NCI-H146 (cell line): Measurements from ENCODE around the gene SON.
"Not testable (repeated sequence)": the region's sequence is repeated elsewhere in the genome, so short reads cannot be mapped to it uniquely, and the experiment has no call there.

ENCODE experiments used
- DNase-seq: peaks from one replicate; lab custom pipeline; 2025; lab: John Stamatoyannopoulos, UW

Gene SON

DNA sequence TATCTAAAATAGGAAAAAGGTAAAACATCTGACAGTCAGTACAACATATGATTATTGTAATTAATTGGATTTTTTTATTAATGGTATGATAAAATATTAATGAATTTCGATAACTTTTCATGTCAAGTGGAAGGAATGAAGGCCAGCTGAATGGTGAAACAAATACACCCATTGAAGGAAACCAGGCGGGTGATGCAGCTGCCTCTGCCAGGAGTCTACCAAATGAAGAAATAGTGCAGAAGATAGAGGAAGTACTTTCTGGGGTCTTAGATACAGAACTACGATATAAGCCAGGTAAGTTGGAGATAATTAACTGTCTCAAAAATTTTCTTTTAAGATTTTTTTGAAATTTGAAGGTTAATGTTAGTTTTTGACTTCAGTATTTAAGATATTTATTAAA, 3.2 kb downstream of the SON start:
- no peak for DNase-seq

DNA sequence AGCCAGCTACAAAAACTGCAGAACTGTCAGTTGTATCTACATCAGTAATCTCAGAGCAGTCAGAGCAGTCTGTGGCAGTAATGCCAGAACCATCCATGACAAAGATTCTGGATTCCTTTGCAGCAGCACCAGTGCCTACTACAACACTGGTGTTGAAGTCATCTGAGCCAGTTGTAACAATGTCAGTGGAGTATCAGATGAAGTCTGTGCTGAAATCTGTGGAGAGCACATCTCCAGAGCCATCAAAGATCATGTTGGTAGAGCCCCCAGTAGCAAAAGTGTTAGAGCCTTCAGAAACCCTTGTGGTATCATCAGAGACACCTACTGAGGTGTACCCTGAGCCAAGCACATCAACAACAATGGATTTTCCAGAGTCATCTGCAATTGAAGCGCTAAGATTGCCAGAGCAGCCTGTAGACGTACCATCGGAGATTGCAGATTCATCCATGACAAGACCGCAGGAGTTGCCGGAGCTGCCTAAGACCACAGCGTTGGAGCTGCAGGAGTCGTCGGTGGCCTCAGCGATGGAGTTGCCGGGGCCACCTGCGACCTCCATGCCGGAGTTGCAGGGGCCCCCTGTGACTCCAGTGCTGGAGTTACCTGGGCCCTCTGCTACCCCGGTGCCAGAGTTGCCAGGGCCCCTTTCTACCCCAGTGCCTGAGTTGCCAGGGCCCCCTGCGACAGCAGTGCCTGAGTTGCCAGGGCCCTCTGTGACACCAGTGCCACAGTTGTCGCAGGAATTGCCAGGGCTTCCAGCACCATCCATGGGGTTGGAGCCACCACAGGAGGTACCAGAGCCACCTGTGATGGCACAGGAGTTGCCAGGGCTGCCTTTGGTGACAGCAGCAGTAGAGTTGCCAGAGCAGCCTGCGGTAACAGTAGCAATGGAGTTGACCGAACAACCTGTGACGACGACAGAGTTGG, 7.3 kb downstream of the SON start:
- no peak for DNase-seq

DNA sequence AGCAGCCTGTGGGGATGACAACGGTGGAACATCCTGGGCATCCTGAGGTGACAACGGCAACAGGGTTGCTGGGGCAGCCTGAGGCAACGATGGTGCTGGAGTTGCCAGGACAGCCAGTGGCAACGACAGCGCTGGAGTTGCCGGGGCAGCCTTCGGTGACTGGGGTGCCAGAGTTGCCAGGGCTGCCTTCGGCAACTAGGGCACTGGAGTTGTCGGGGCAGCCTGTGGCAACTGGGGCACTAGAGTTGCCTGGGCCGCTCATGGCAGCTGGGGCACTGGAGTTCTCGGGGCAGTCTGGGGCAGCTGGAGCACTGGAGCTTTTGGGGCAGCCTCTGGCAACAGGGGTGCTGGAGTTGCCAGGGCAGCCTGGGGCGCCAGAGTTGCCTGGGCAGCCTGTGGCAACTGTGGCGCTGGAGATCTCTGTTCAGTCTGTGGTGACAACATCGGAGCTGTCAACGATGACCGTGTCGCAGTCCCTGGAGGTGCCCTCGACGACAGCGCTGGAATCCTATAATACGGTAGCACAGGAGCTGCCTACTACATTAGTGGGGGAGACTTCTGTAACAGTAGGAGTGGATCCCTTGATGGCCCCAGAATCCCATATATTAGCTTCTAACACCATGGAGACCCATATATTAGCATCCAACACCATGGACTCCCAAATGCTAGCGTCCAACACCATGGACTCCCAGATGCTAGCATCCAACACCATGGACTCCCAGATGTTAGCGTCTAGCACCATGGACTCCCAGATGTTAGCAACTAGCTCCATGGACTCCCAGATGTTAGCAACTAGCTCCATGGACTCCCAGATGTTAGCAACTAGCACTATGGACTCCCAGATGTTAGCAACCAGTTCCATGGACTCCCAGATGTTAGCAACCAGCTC, 8.2 kb downstream of the SON start:
- DNase-seq: no peak

DNA sequence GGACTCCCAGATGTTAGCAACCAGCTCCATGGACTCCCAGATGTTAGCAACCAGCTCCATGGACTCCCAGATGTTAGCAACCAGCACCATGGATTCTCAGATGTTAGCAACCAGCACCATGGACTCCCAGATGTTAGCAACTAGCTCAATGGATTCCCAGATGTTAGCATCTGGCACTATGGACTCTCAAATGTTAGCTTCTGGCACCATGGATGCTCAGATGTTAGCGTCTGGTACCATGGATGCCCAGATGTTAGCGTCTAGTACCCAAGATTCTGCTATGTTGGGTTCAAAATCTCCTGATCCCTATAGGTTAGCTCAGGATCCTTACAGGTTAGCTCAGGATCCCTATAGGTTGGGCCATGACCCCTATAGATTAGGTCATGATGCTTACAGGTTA, 8.8 kb downstream of the SON start:
- no peak for DNase-seq

DNA sequence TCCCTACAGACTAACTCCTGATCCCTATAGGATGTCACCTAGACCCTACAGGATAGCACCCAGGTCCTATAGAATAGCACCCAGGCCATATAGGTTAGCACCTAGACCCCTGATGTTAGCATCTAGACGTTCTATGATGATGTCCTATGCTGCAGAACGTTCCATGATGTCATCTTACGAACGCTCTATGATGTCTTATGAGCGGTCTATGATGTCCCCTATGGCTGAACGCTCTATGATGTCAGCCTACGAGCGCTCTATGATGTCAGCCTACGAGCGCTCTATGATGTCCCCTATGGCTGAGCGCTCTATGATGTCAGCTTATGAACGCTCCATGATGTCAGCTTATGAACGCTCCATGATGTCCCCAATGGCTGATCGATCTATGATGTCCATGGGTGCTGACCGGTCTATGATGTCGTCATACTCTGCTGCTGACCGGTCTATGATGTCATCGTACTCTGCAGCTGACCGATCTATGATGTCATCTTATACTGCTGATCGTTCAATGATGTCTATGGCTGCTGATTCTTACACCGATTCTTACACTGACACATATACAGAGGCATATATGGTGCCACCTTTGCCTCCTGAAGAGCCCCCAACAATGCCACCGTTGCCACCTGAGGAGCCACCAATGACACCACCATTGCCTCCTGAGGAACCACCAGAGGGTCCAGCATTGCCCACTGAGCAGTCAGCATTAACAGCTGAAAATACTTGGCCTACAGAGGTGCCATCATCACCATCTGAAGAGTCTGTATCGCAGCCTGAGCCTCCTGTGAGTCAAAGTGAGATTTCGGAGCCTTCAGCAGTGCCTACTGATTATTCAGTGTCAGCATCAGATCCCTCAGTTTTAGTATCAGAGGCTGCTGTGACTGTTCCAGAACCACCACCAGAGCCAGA, 9.5 kb downstream of the SON start:
- no peak for DNase-seq

DNA sequence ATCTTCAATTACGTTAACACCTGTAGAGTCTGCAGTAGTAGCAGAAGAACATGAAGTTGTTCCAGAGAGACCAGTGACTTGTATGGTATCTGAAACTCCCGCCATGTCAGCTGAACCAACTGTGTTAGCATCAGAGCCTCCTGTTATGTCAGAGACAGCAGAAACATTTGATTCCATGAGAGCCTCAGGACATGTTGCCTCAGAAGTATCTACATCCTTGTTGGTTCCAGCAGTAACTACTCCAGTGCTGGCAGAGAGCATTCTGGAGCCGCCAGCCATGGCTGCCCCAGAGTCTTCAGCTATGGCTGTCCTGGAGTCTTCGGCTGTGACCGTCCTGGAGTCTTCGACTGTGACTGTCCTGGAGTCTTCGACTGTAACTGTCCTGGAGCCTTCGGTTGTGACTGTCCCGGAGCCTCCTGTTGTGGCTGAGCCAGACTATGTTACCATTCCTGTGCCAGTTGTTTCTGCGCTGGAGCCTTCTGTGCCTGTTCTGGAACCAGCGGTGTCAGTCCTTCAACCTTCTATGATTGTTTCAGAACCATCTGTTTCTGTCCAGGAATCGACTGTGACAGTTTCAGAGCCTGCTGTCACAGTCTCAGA, 10.3 kb downstream of the SON start:
- no peak for DNase-seq

DNA sequence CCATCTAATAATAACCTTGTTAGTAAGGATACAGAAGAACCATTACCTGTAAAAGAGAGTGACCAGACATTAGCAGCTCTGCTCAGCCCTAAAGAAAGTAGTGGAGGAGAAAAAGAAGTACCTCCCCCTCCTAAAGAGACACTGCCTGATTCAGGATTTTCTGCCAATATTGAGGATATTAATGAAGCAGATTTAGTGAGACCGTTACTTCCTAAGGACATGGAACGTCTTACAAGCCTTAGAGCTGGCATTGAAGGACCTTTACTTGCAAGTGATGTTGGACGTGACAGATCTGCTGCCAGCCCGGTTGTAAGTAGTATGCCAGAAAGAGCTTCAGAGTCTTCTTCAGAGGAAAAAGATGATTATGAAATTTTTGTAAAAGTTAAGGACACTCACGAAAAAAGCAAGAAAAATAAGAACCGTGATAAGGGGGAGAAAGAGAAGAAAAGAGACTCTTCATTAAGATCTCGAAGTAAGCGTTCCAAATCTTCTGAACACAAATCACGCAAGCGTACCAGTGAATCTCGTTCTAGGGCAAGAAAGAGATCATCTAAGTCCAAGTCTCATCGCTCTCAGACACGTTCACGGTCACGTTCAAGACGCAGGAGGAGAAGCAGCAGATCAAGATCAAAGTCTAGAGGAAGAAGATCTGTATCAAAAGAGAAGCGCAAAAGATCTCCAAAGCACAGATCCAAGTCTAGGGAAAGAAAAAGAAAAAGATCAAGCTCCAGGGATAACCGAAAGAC, 11.6 kb downstream of the SON start:
- DNase-seq: no peak

DNA sequence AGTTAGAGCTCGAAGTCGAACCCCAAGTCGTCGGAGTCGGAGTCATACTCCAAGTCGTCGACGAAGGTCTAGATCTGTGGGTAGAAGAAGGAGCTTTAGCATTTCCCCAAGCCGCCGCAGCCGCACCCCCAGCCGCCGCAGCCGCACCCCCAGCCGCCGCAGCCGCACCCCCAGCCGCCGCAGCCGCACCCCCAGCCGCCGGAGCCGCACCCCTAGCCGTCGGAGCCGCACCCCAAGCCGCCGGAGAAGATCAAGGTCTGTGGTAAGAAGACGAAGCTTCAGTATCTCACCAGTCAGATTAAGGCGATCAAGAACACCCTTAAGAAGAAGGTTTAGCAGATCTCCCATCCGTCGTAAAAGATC, 12.1 kb downstream of the SON start:
- no peak for DNase-seq

DNA sequence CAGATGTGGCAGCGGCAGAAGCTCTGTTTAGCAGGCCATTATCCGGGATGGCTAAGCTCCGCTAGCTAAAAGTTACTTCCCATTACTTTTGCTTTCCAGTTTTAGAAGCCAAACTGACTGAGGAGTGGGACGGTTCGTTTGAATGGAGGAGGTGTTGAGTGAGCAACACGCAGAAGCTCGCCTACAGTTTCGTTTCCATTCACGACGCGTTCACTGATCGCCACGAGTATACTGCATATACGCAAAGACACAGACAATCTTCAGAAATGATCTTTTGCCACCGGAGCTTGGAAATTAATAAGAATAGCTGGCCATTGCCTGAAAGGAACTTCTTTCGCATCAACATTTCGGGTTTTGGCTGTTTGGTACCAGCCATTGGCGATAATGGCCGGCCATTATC, 14.6 kb downstream of the SON start:
- no peak for DNase-seq

DNA sequence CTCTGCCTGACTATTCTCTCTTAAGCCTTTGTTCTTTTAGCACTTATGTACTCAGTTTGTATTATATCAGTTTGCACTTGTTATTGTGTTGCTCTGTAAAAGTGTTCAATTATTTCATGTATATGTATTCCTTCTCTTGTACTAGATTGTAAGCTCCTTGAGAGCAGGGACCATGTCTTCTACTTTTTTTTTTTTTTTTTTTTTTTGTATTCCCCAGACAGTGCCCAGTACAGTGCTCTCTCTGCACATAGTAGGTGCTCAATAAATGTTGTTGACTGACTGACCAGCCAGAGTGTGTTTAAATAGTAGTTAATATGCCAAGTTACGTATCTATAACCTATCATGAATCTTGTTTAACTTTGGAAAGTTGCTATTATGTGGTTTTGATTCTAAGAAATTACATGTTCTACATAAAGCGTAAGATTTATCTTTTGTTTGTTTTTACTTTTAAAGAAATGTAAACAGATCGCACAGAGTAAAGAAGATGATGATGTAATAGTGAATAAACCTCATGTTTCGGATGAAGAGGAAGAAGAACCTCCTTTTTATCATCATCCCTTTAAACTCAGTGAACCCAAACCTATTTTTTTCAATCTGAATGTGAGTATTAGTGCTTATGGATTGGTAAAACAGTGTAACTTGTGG, 16.1 kb downstream of the SON start:
- DNase-seq: no peak

DNA sequence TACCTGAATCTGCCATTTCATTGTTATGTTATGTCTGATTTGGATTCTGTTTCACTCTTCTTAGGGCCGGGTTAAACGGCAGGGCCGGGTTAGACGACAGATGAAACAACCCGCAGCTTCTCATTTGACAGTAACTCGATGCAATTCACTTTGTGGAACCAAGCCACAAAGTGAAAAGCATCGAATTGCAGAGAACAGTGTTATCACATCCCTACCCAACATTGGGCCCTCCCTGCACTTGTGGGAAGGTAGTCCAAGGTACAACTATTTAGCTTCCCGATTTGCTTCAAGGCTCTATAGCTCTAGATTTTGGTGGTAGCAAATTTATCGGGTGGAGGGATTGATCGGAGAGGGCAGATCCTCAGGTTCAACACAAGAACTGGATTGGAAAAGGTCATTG, 17.0 kb downstream of the SON start:
- DNase-seq: no peak

DNA sequence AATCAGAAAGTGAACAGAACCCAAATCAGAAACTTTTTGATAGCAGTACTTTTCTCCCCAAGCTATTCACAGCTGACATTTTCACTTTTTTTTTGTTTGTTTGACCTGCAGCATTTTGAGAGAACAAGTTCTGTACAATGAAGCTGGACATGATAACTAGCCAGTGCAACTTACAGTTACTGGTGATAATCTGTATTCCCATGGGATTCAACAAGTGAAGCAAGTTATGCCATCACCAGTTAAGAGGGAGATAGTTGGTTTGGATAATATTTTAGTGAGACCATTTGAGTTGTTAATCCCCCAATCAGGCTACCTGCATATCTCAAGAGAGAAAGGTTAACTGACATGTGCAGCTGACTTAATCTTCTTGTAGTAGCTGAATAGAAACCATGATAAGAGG, 18.1 kb downstream of the SON start:
- DNase-seq: no peak

DNA sequence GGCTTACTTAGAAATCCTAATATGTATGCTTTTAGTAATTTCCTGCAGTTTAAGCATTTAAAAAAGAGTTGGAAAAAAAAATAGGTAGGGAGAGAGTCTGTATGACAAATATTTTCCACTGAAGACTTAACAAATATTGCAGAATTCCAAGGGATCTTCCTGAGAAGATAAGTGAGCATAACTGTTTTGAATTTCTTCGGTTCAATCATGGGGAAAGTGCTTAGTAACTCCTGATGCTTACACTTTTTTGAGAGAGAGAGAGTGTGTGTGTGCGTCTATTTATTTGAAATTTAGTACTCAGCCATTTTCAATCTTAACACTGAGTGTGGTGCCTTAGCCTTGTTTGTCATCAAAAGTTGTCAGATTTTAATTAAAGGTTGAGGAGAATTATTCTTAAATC, 18.5 kb downstream of the SON start:
- DNase-seq: no peak

DNA sequence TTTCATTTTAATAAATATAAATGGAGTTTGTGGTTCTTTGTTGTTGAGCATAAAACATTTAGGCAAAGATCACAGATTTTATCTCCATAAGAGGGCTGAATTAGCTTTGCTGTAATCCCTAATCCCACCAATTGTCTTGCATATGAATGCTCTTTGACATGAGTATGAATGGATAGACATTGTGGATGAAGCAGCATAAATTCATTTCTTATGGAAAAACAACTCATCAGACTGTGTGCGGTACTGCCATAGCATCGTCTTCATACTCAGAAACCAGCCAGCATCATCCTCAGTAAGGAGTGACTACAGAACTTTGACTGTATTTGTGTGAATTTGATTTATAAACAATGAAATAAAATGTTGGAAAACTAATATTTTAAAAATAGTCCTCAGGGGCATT, 19.6 kb downstream of the SON start:
- no peak for DNase-seq

DNA sequence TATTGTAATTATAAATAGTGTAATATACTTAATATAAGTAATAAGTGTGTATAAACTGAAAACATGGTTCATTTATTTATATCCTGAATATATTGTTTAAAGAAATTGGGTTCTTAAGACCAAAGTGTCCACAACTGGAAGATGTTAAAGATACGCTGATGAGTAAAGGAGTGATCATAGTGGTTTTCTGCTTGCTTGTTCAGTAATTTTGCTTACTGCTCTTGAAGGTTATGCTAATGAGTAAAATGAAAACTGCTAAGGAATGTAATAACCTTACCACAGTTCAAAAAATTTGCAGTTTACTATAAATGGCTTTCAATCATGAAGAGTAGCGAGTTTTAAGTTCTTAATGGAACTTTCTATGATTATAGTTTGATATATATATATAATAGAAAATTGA, 23.7 kb downstream of the SON start:
- DNase-seq: no peak

DNA sequence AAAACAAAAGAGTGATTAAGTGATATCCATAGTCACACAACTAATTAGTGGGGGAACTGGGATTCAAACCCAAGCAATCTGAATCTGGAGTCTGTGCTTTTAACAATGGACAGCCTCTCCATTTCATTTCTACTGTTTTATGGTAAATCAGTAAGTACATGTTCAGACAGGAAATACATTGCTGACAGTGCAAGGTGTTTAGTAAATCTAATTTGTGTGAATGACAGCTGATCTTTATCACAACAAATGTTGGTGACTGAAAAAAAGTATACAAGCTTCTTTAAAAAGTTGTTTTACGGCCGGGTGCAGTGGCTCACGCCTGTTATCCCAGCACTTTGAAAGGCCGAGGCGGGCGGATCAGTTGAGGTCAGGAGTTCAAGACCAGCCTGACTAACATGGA, 25.1 kb downstream of the SON start:
- no peak for DNase-seq

DNA sequence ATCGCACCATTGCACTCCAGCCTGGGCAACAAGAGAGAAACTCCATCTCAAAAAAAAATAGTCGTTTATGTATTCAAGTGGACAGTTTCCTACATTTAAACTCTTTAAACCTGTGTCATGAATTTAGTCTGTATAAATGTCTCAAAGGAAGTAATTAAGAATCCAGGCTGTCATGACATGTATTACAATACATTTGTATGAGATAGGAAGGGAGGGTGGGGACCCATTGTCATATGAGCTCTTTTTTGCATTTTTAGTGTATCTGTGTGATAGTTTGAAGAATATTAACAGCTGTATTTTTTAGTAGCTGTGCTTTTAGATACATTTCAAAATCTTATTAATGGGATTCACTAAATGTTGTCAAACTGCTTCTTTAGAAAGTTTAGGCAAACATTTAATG, 25.6 kb downstream of the SON start:
- no peak for DNase-seq

DNA sequence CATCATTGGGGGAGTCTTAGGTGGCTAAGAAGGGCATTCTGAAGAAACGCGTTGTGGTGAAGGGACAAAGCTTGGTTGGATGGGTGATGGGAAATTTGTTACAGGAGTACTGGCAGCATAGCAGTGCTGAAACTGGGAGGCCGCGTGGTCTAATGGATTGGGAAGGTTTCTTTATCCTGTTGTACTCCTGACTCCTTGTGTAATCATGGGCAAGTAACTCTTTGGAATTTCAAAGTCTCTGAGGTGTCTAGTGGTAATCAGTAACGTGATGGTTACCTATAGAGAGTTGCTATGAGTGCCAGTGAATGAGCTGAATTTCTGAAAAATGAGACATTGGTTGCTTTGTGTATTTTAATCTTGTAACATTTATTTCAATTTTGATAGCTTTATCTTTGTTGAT, 27.2 kb downstream of the SON start:
- no peak for DNase-seq

DNA sequence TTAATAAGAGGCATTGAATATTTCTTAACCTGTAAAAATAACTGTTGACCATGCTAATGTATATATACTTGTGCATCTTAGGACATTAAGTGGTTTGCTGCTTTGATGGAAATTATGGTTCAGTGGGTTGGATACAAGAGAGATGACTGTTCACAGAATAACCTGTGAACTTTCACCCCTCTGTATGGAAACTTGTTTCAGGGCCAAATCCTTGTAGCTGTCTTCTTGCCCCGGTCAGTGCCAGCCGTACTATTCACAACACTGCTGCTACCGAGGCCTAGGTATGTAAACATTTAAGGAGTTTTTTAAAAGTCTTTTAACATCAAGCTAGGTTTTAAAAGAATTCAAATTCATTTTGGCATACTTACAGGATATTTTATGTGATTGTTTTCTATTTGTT, 29.5 kb downstream of the SON start:
- no peak for DNase-seq

DNA sequence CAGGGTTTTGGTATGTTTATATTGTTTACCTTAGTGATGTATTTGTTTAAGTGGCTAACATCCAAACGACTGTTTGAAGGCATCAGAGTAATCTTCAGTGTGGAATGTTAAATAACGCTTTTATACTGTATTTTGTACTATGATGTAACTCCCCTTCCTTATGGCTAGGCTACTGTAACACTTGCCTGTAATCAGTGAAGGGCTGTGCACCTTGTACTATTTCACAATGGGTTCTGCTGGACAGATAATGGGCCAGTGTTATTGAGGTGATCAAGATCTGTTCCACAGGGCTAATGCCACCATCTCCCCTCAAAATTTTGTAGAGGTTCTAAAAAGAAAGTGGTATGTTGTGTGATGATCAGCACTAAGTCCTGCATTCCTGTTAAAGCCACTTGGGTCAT, 33.9 kb downstream of the SON start:
- not testable (repeated sequence) for DNase-seq

DNA sequence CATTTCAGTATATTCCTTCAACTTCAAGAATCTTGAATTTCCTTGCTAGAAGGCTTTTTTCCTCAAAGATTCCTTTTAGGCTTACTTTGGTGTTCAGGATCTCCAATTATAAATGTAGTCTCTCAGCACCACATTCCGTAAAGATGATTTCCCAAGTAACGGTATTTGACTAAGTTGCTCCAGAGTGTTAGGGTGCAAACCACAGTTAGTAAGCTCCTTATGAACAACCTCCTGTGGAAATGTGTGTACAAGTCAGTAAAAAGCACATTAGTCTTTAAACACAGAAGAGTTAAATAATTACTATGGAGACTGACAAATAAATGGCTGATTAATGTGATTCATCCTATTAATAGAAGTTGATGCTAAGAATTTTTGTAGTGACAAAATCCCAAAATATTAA, 35.4 kb downstream of the SON start:
- DNase-seq: no peak
